ENCODE measurements around the gene TUBG1.

DNA sequence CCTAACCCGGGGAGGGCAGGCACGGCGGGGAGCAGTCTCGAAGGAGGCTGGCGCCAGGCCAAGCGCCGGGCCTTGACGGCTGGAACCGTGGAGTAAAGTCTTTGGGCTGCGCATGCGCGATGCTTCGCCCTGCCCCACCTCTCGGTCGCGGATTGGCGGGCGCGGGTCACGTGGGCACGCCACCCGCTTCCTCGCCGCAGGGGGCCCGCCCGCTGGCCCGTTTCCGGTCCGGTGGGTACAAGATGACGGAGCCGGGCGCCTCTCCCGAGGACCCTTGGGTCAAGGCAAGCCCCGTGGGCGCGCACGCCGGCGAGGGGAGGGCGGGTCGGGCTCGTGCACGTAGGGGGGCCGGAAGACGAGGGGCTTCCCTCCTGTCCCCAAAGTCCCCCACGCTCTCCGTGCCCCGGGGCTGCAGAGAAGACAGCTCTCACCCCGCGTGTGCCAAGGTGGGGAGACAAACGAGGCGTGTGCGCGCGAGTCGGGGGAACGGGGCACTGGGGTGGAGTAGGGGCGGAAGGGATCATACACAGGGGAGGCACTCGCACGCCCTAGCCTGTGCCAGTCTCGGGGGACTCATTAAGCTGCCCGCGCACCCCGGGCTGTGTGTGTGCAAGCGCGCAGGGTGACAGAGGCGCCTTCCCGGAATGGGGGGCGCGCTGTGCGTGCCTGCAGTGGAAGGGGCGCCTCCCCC lies 42.5 kb upstream of the TUBG1 start, which contains the start of gene MLX:
- TF ChIP-seq, protein P1, sequence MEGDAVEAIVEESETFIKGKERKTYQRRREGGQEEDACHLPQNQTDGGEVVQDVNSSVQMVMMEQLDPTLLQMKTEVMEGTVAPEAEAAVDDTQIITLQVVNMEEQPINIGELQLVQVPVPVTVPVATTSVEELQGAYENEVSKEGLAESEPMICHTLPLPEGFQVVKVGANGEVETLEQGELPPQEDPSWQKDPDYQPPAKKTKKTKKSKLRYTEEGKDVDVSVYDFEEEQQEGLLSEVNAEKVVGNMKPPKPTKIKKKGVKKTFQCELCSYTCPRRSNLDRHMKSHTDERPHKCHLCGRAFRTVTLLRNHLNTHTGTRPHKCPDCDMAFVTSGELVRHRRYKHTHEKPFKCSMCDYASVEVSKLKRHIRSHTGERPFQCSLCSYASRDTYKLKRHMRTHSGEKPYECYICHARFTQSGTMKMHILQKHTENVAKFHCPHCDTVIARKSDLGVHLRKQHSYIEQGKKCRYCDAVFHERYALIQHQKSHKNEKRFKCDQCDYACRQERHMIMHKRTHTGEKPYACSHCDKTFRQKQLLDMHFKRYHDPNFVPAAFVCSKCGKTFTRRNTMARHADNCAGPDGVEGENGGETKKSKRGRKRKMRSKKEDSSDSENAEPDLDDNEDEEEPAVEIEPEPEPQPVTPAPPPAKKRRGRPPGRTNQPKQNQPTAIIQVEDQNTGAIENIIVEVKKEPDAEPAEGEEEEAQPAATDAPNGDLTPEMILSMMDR (IDR thresholded peaks at IDR 0.05; ENCODE audit: low read length): no peak
- TF ChIP-seq EZH2phosphoT487 (IDR thresholded peaks at IDR 0.05; ENCODE audit: low read length) (no peak), EZH2 (optimal IDR thresholded peaks at IDR 0.05; ENCODE audit: low read depth, low read length) (no peak)

Measured in MM.1S (cell line).